Esophagus (tissue), 2 donors: ENCODE data around the gene NRIP1. TPM values are rescaled to one million over a fixed set of nuclear protein-coding genes. Genes with fewer than 3 reads are reported as not detected.

Source experiments
- H3K27ac ChIP-seq, 2 donors: one replicate each; pipeline ENCODE4 v1.5.1; 2013; ENCODE audit warnings: low read depth in 2 of 2, mild to moderate bottlenecking in 2 of 2, inconsistent platforms in 1 of 2, low read length in 1 of 2, moderate library complexity in 1 of 2
- H3K27me3 ChIP-seq, 2 donors: one replicate each; pipeline ENCODE4 v1.6.1; 2013; ENCODE audit warnings: low read length in 2 of 2, control low read depth in 1 of 2, mild to moderate bottlenecking in 1 of 2; ENCODE audit not compliant: insufficient read depth in 2 of 2, control insufficient read depth in 1 of 2
- H3K36me3 ChIP-seq, 2 donors: one replicate each; pipeline ENCODE4 v1.6.1; 2013; ENCODE audit warnings: low read length in 1 of 2; ENCODE audit not compliant: control insufficient read depth in 2 of 2, insufficient read depth in 2 of 2
- H3K4me1 ChIP-seq, 2 donors: one replicate each; pipeline ENCODE4 v1.6.1; 2013; ENCODE audit warnings: low read length in 1 of 2; ENCODE audit not compliant: control insufficient read depth in 2 of 2, insufficient read depth in 2 of 2
- H3K4me3 ChIP-seq, 2 donors: one replicate each; pipeline ENCODE4 v1.5.1; 2013; ENCODE audit warnings: low read length in 2 of 2, mild to moderate bottlenecking in 2 of 2, low read depth in 1 of 2, moderate library complexity in 1 of 2
- H3K9me3 ChIP-seq, 2 donors: one replicate each; pipeline ENCODE4 v1.6.1; 2013; ENCODE audit warnings: mild to moderate bottlenecking in 2 of 2, low read depth in 1 of 2, low read length in 1 of 2, moderate library complexity in 1 of 2; ENCODE audit not compliant: control insufficient read depth in 2 of 2, insufficient read depth in 1 of 2
- WGBS, 2 donors: extraction: QIAGEN DNeasy Blood & Tissue Kit; methylation state at CpG; one replicate each; pipeline ENCODE4 v1.1.7; 2013; 5-methylcytosine and 5-hydroxymethylcytosine counted together
- polyA plus RNA-seq, 2 donors: library from polyadenylated mRNA; stranded (reverse); fragments of 200-250 nt; gene quantifications; one replicate each; pipeline ENCODE4 v1.2.3, GENCODE V29; 2013
- donor health status: healthy with polysubstance abuse.
- donor health status: Bipolar disorder and iron deficiency.

The NRIP1 gene
- polyA plus RNA-seq, 2 donors: 3.5 to 4.3 TPM

DNA sequence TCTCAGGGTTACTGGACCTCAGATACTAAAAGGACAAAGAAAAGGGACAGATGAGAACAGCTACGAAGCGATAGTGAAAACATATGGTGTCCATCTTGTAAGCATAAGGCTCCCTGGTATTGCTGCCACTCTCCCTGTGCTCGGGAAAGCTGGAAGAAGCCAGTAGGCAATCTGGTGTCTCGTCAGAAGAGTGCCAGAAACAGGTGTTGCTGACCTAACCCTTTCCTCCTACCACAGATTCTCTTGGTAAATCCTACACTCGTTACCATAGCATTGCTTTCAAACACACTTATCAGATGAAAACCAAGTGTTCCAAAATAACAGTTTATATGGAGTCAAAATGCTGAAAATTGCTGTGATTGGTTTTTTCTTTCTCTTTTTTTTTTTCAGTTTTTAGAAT, 146.3 kb downstream of the NRIP1 start:
- no peaks in the 10 kb centered on the region for H3K27me3 ChIP-seq
- no peaks in the 10 kb centered on the region for H3K36me3 ChIP-seq
- H3K4me1 ChIP-seq: no peaks in the 10 kb centered on the region
- no peaks in the 10 kb centered on the region for H3K9me3 ChIP-seq
- H3K4me3 ChIP-seq: no peak overlapping the region
- WGBS, 2 donors: 83 to 85% methylated on average over 5 of the region's 5 CpGs
- no peak overlapping the region for H3K27ac ChIP-seq

DNA sequence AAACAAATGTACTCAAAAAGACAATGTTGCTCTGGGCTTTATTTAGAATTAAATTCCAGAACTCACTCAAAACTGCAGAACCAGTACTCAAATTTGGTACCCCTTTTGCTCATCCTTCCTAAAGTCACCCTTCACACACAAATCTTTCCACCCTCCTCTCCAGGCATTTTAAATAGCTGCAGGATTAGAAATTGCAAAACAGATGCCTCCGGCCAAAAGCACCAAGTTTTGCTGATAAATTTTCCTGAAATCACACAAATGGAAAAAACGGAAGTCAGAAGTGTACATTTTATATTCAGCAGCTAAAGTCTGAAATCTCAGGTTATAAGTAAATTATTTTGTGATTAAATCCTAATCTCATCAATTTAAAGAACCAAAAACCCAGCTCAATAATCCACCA, 147.0 kb downstream of the NRIP1 start:
- Histone ChIP-seq H3K36me3 (no peaks in the 10 kb centered on the region), H3K27me3 (no peaks in the 10 kb centered on the region), H3K4me1 (no peaks in the 10 kb centered on the region), H3K4me3 (no peak overlapping the region), H3K9me3 (no peaks in the 10 kb centered on the region), H3K27ac (no peak overlapping the region)
- WGBS, 2 donors: 77 to 83% methylated on average over 2 of the region's 2 CpGs

DNA sequence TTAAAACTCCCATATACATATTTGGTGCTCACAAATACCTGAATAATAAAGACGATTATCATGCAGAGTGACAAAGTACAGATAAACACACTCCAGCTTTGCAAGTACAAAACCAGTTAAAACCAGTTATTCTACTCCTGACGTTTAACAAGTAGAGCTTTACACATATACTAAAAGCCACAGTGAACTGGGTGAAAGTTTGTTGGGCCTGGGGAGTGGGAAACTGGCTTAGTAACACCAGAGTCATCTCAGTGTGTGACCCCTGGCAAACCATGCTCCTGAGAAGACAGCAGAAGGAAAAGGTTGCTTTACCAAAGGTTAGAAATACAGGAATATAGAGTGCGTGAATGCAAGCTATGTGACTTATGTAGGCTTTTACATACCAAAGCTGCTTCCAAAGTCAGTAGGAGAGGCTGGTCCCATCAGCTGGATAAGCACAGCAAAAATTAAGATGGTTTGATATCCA, 148.1 kb downstream of the NRIP1 start:
- Histone ChIP-seq H3K36me3 (no peaks in the 10 kb centered on the region), H3K4me3 (no peak overlapping the region), H3K27me3 (no peaks in the 10 kb centered on the region), H3K27ac (no peak overlapping the region), H3K4me1 (no peaks in the 10 kb centered on the region), H3K9me3 (no peaks in the 10 kb centered on the region)
- WGBS, 2 donors: 53 to 56% methylated on average over 3 of the region's 3 CpGs

DNA sequence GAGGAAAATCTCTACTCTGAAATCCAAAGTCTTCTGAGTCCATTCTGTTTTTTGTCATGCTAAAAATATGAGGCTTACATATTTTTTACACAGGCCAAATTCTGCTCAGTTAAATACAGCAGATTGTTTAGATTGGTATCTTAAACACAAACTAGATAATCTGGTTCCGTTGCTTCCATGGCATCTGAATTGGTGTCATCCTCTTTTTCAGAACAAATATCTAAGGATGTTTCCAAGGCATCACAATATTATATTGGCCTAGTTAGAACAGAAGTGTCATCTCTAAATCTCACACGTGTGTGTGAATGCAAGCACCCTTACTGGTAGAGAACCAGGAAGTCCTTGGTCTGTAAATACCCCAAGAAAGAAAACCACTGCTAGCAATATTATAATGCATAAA, 151.2 kb downstream of the NRIP1 start:
- Histone ChIP-seq H3K4me1 (no peaks in the 10 kb centered on the region), H3K27me3 (no peaks in the 10 kb centered on the region), H3K27ac (no peak overlapping the region), H3K36me3 (no peaks in the 10 kb centered on the region), H3K4me3 (no peak overlapping the region), H3K9me3 (no peaks in the 10 kb centered on the region)
- 42 to 47% methylated on average over 2 of the region's 2 CpGs for WGBS, 2 donors

DNA sequence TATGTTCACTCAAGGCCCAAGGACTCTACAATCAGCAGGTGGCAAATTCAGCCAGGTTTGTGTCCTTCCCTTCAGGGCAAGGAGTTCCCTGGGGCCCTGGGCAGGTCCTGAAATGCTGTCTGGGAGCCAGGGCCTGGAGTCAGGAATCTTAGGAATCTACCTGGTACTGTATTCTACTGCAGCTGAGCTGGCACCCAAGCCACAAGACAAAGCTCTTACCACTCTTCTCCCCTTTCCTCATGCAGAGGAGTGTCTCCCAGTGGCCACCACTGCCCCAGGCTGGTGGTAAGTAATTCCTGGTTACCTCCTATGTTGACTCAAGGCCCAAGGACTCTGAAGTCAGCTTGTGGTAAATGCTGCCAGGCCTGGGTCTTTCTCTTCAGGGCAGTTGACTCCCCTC, 153.4 kb downstream of the NRIP1 start:
- H3K9me3 ChIP-seq: no peaks in the 10 kb centered on the region
- no peaks in the 10 kb centered on the region for H3K4me1 ChIP-seq

More for the DNA sequence above, 153.4 kb downstream of the NRIP1 start:
- no peaks in the 10 kb centered on the region for H3K36me3 ChIP-seq
- H3K27me3 ChIP-seq: no peaks in the 10 kb centered on the region
- H3K4me3 ChIP-seq: no peak overlapping the region
- no peak overlapping the region for H3K27ac ChIP-seq
